Naive thymus-derived CD4-positive, alpha-beta T cell (primary cell): Measurements from ENCODE around the gene YTHDC2. TPM values are rescaled to one million over a fixed set of nuclear protein-coding genes. Genes with fewer than 3 reads are reported as not detected.

ENCODE experiments used
- ATAC-seq: fragments of 150-1000 bp; cut with Tn5 transposase; 2 replicates; pipeline ENCODE4 v1.10.0; 2021; ENCODE audit warnings: mild to moderate bottlenecking, moderate library complexity
- CTCF ChIA-PET: fragments of 350-600 bp; sonication (Branson Sonifier 250); formaldehyde crosslinking; loops from one replicate; lab custom pipeline; 2021; ENCODE audit warnings: antibody characterized with exemption; lab: Charles Lee
- POLR2A ChIA-PET: fragments of 350-600 bp; sonication (Branson Sonifier 250); formaldehyde crosslinking; loops from one replicate; lab custom pipeline; 2021; ENCODE audit warnings: antibody characterized with exemption, inconsistent platforms; lab: Charles Lee
- DNase-seq, 9 donors: peaks; one replicate each; pipeline versions ENCODE4 v3.0.0 to v3.0.0-alpha.2; 2020 to 2022; ENCODE audit warnings: mixed read lengths in 1 of 9
- H3K27ac ChIP-seq: one replicate; pipeline ENCODE4 v1.7.0; 2013; ENCODE audit warnings: mild to moderate bottlenecking, low read depth, low read length, moderate library complexity
- H3K27me3 ChIP-seq, 2 donors: one replicate each; pipeline ENCODE4 v1.7.0; 2013; ENCODE audit warnings: low read length in 2 of 2, mild to moderate bottlenecking in 2 of 2, moderate library complexity in 2 of 2; ENCODE audit not compliant: control insufficient read depth in 2 of 2, insufficient read depth in 2 of 2
- H3K36me3 ChIP-seq, 3 experiments: 1 replicate in 2 of 3; 2 replicates in 1 of 3; pipeline ENCODE4 v1.7.0; 2013; ENCODE audit warnings: low read length in 3 of 3, mild to moderate bottlenecking in 3 of 3, moderate library complexity in 1 of 3; ENCODE audit not compliant: insufficient read depth in 3 of 3, control insufficient read depth in 2 of 3
- H3K4me1 ChIP-seq, 2 donors: one replicate each; pipeline ENCODE4 v1.7.0; 2013; ENCODE audit warnings: low read length in 2 of 2, mild to moderate bottlenecking in 2 of 2, moderate library complexity in 1 of 2; ENCODE audit not compliant: control insufficient read depth in 2 of 2, insufficient read depth in 2 of 2
- H3K4me3 ChIP-seq: 2 replicates; pipeline ENCODE4 v1.7.0; 2013; ENCODE audit warnings: mild to moderate bottlenecking, low read length
- H3K9me3 ChIP-seq, 3 experiments: 1 replicate in 2 of 3; 2 replicates in 1 of 3; pipeline ENCODE4 v1.7.0; 2013; ENCODE audit warnings: low read length in 3 of 3; ENCODE audit not compliant: control insufficient read depth in 2 of 3
- H3K27ac Mint-ChIP-seq, 9 donors: one replicate each; pipeline ENCODE4 v1.8.0; 2020 to 2022; ENCODE audit warnings: mixed read lengths in 9 of 9, mild to moderate bottlenecking in 8 of 9, moderate library complexity in 5 of 9, inconsistent platforms in 2 of 9
- H3K27me3 Mint-ChIP-seq, 5 donors: one replicate each; pipeline ENCODE4 v1.8.0; 2021 to 2022; ENCODE audit warnings: mixed read lengths in 5 of 5, mild to moderate bottlenecking in 1 of 5
- H3K36me3 Mint-ChIP-seq, 5 donors: one replicate each; pipeline ENCODE4 v1.8.0; 2020 to 2022; ENCODE audit warnings: mixed read lengths in 5 of 5, mild to moderate bottlenecking in 3 of 5, inconsistent platforms in 1 of 5
- H3K4me1 Mint-ChIP-seq, 7 donors: one replicate each; pipeline ENCODE4 v1.8.0; 2020 to 2022; ENCODE audit warnings: mixed read lengths in 7 of 7, mild to moderate bottlenecking in 3 of 7, inconsistent platforms in 1 of 7
- H3K4me3 Mint-ChIP-seq, 10 donors: one replicate each; pipeline ENCODE4 v1.8.0; 2020 to 2022; ENCODE audit warnings: mild to moderate bottlenecking in 10 of 10, mixed read lengths in 10 of 10, moderate library complexity in 6 of 10, inconsistent platforms in 2 of 10
- H3K9me3 Mint-ChIP-seq, 11 donors: one replicate each; pipeline ENCODE4 v1.8.0; 2020 to 2022; ENCODE audit warnings: mixed read lengths in 11 of 11, mild to moderate bottlenecking in 4 of 11, inconsistent platforms in 1 of 11, moderate library complexity in 1 of 11
- intact Hi-C, 2 donors: fragments of 100-400 bp; cut with micrococcal nuclease; formaldehyde crosslinking; loops; one replicate each; pipeline ENCODE4 v1.15.1; 2023
- polyA plus RNA-seq, 2 donors: library from polyadenylated mRNA; unstranded; fragments of 300-500 nt; fragmentation: Illumina TruSeq; gene quantifications; one replicate each; pipeline ENCODE4 v1.2.3, GENCODE V29; 2021
- total RNA-seq, 6 experiments: library from RNA in 5 of 6; stranded (reverse) in 5 of 6; gene quantifications; 1 replicate in 5 of 6; 2 replicates in 1 of 6; pipeline ENCODE4 v1.2.3 and lab custom pipeline; 2021 to 2026

The YTHDC2 gene
- total and polyA plus RNA-seq, 7 experiments from 2014 or later = 8.1 to 53.6 (median 42.5) TPM

GRCh38 chr5:113538313-113538712 lies 24.8 kb downstream of the YTHDC2 start:
- no peak for ATAC-seq
- intact Hi-C loops = no loop called here
- H3K4me1 ChIP-seq = no peaks in the 10 kb centered on the region
- peaks cover 7 to 34% (median 13%) of the 10 kb centered on the region in 3 experiments for H3K36me3 ChIP-seq
- no peak overlapping the region for H3K4me3 ChIP-seq
- no peaks in the 10 kb centered on the region for H3K27me3 ChIP-seq
- peaks cover 27 to 53% (median 39%) of the 10 kb centered on the region in 5 donors for H3K36me3 Mint-ChIP-seq
- ChIA-PET POLR2A (no interaction called here), CTCF (interaction anchor here (0.7 kb wide), 1 partner anchor 26 kb away, joined by 5 read pairs; no protein-coding TSS in a partner anchor)
- no peak for DNase-seq
- H3K9me3 Mint-ChIP-seq = no peaks in the 10 kb centered on the region
- no peak overlapping the region for H3K4me3 Mint-ChIP-seq
- no peaks in the 10 kb centered on the region for H3K27me3 Mint-ChIP-seq
- H3K4me1 Mint-ChIP-seq = peaks cover 2 to 20% (median 5%) of the 10 kb centered on the region in 7 donors
- H3K27ac ChIP-seq = no peak overlapping the region
- H3K27ac Mint-ChIP-seq = no peak overlapping the region
- no peaks in the 10 kb centered on the region for H3K9me3 ChIP-seq

DNA sequence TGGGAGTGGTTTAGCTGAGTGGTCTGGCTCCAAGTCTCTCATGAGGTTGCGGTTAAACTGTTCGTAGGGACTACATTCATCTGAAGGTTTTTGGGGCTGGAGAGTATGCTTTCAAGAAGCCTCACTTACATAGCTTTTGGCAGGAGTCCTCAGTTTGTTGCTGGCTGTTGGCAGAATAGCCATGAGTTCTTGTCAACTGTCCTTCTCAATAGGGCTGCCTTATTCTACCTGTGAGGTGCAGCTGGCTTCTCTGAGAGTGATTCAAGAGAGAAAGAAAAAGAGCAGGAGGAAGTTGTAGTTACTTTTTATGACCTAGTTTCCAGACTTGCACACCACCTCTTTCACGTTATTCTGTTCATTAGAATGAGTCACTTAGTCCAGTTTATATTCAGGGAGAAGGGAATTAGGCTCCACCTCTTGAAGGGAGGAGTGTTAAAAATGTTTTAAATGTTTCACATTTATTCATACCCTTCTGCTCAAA lies 33.2 kb downstream of the YTHDC2 start:
- Mint-ChIP-seq H3K4me1 (peaks cover 3 to 26% (median 12%) of the 10 kb centered on the region in 7 donors), H3K4me3 (no peak overlapping the region), H3K27me3 (no peaks in the 10 kb centered on the region), H3K36me3 (peaks cover 14 to 56% (median 42%) of the 10 kb centered on the region in 5 donors), H3K27ac (no peak overlapping the region), H3K9me3 (no peaks in the 10 kb centered on the region)
- Histone ChIP-seq H3K9me3 (no peaks in the 10 kb centered on the region), H3K36me3 (peaks cover 0 to 46% (median 13%) of the 10 kb centered on the region in 3 experiments), H3K4me1 (no peaks in the 10 kb centered on the region), H3K4me3 (no peak overlapping the region), H3K27me3 (no peaks in the 10 kb centered on the region), H3K27ac (no peak overlapping the region)
- ChIA-PET POLR2A (no interaction called here), CTCF (no interaction called here)
- DNase-seq (no peak), ATAC-seq (no peak)
- intact Hi-C loops = no loop called here

- H3K27me3 ChIP-seq = no peaks in the 10 kb centered on the region
- H3K4me3 ChIP-seq = no peak overlapping the region
- no peaks in the 10 kb centered on the region for H3K9me3 ChIP-seq
- H3K36me3 ChIP-seq = peaks cover 5 to 44% (median 11%) of the 10 kb centered on the region in 3 experiments
- H3K27ac Mint-ChIP-seq = no peak overlapping the region
- peaks cover 9 to 61% (median 37%) of the 10 kb centered on the region in 5 donors for H3K36me3 Mint-ChIP-seq
- no peaks in the 10 kb centered on the region for H3K4me1 ChIP-seq
- DNase-seq (no peak), ATAC-seq (no peak)
- H3K27ac ChIP-seq = no peak overlapping the region
- H3K27me3 Mint-ChIP-seq = no peaks in the 10 kb centered on the region
- H3K4me3 Mint-ChIP-seq = no peak overlapping the region
- peaks cover 3 to 21% (median 9%) of the 10 kb centered on the region in 7 donors for H3K4me1 Mint-ChIP-seq
- ChIA-PET POLR2A (no interaction called here), CTCF (no interaction called here)
- H3K9me3 Mint-ChIP-seq = no peaks in the 10 kb centered on the region
- intact Hi-C loops = loop anchor here in 1 of 2 donors (2.0 kb wide), 1 partner anchor 14 kb away; no protein-coding TSS in a partner anchor
Observed at GRCh38 chr5:113548396-113548795, 34.9 kb downstream of the YTHDC2 start.

GRCh38 chr5:113552137-113552536 lies 38.6 kb downstream of the YTHDC2 start:
- no peak overlapping the region for H3K4me3 Mint-ChIP-seq
- CTCF ChIA-PET = interaction anchor here (0.8 kb wide), 1 partner anchor 40 kb away, joined by 3 read pairs; no protein-coding TSS in a partner anchor
- ATAC-seq (no peak), DNase-seq (no peak)
- no peaks in the 10 kb centered on the region for H3K9me3 Mint-ChIP-seq
- H3K4me3 ChIP-seq = no peak overlapping the region
- intact Hi-C loops = no loop called here
- peaks cover 0 to 51% (median 32%) of the 10 kb centered on the region in 5 donors for H3K36me3 Mint-ChIP-seq
- H3K27ac ChIP-seq = no peak overlapping the region
- no peak overlapping the region for H3K27ac Mint-ChIP-seq
- no peaks in the 10 kb centered on the region for H3K4me1 ChIP-seq
- no peaks in the 10 kb centered on the region for H3K27me3 Mint-ChIP-seq
- POLR2A ChIA-PET = no interaction called here
- no peaks in the 10 kb centered on the region for H3K27me3 ChIP-seq
- peaks cover 12 to 42% (median 15%) of the 10 kb centered on the region in 3 experiments for H3K36me3 ChIP-seq
- H3K9me3 ChIP-seq = no peaks in the 10 kb centered on the region
- H3K4me1 Mint-ChIP-seq = peaks cover 0 to 2% (median 0%) of the 10 kb centered on the region in 7 donors

- Mint-ChIP-seq H3K9me3 (no peaks in the 10 kb centered on the region), H3K27ac (no peak overlapping the region), H3K27me3 (no peaks in the 10 kb centered on the region), H3K4me1 (peaks cover 0 to 3% (median 0%) of the 10 kb centered on the region in 7 donors), H3K4me3 (no peak overlapping the region), H3K36me3 (peaks cover 4 to 51% (median 32%) of the 10 kb centered on the region in 5 donors)
- Histone ChIP-seq H3K27ac (no peak overlapping the region), H3K4me1 (no peaks in the 10 kb centered on the region), H3K36me3 (peaks cover 12 to 43% (median 15%) of the 10 kb centered on the region in 3 experiments), H3K27me3 (no peaks in the 10 kb centered on the region), H3K4me3 (no peak overlapping the region), H3K9me3 (no peaks in the 10 kb centered on the region)
- ChIA-PET POLR2A (no interaction called here), CTCF (no interaction called here)
- intact Hi-C loops = no loop called here
- no peak for ATAC-seq
- DNase-seq = no peak
Observed at GRCh38 chr5:113552620-113553019, 39.1 kb downstream of the YTHDC2 start.

DNA sequence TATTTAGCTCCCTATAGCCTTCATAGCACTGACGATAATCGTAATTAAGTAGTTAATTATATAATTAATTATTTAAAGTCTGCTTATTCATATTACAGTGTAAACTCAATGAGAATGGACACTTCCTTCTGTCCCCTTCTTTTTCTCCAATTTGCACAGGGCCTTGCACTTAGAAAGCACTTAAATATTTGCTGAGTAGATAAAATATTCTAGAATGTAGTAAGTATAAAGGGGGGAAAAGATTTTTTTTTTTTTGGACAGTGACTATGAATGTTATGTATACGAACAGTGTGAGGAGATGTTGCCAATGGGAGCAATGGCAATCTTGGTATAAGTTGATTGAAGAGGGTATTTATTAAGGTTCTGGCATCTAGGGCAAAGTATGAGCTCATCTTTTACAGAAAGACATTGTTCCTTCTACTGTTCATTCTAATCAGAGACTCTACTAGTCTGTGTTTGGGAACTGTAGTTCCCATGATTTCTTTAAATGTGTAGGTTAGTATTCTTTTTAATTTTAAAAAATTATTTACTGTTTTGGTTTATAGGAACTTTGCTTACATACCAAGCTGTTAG lies 49.4 kb downstream of the YTHDC2 start:
- no peak overlapping the region for H3K4me3 Mint-ChIP-seq
- no peaks in the 10 kb centered on the region for H3K4me1 ChIP-seq
- no peak for ATAC-seq
- no peak overlapping the region for H3K4me3 ChIP-seq
- no peaks in the 10 kb centered on the region for H3K27me3 Mint-ChIP-seq
- intact Hi-C loops = no loop called here
- H3K9me3 ChIP-seq = no peaks in the 10 kb centered on the region
- peaks cover 0 to 42% (median 0%) of the 10 kb centered on the region in 3 experiments for H3K36me3 ChIP-seq
- DNase-seq = no peak
- CTCF ChIA-PET = no interaction called here
- H3K4me1 Mint-ChIP-seq = peaks cover 0 to 4% (median 0%) of the 10 kb centered on the region in 7 donors
- H3K9me3 Mint-ChIP-seq = no peaks in the 10 kb centered on the region
- no peak overlapping the region for H3K27ac Mint-ChIP-seq
- no peak overlapping the region for H3K27ac ChIP-seq
- no peaks in the 10 kb centered on the region for H3K27me3 ChIP-seq
- POLR2A ChIA-PET = no interaction called here
- H3K36me3 Mint-ChIP-seq = peaks cover 18 to 70% (median 30%) of the 10 kb centered on the region in 5 donors
